Transverse colon (tissue), 4 donors: ENCODE data around the gene PSME3.
"Not testable (repeated sequence)": the region's sequence is repeated elsewhere in the genome, so short reads cannot be mapped to it uniquely, and the experiment has no call there.

ENCODE experiments used
- CTCF ChIP-seq, 5 experiments: fragments of 200-600 bp in 3 of 5; fragments of 450-650 bp in 2 of 5; sonication (generic) in 3 of 5; IDR thresholded peaks; 1 replicate in 2 of 5; 2 replicates in 3 of 5; pipeline ENCODE4 v1.5.1; 2016 to 2017; ENCODE audit warnings: antibody characterized with exemption in 5 of 5, inconsistent platforms in 3 of 5, mild to moderate bottlenecking in 2 of 5, moderate library complexity in 1 of 5
- POLR2AphosphoS5 ChIP-seq, 3 donors: sonication (generic); formaldehyde crosslinking; IDR thresholded peaks; one replicate each; pipeline ENCODE4 v1.6.1; 2016; ENCODE audit warnings: antibody characterized with exemption in 3 of 3

GRCh38 chr17:42881706-42882105 is 48.5 kb downstream of the PSME3 start:
- not testable (repeated sequence) for TF ChIP-seq CTCF, POLR2AphosphoS5 (IDR thresholded peaks at IDR 0.05)
